DMS 273 treated with DMSO at 0.1 percent for 48 hours (cell line): ENCODE measurements around the gene ENOPH1.
"Not testable (repeated sequence)": the region's sequence is repeated elsewhere in the genome, so short reads cannot be mapped to it uniquely, and the experiment has no call there.

Experiments
- DNase-seq: peaks from one replicate; lab custom pipeline; 2025; lab: John Stamatoyannopoulos, UW

Gene ENOPH1

GRCh38 chr4:82469791-82470345 is 39.5 kb downstream of the ENOPH1 start:
- no peak for DNase-seq

- DNase-seq: not testable (repeated sequence)
Measured at GRCh38 chr4:82473080-82473479, 42.7 kb downstream of the ENOPH1 start.

- no peak for DNase-seq
Measured at GRCh38 chr4:82473621-82474164, 43.3 kb downstream of the ENOPH1 start.

- not testable (repeated sequence) for DNase-seq
Measured at GRCh38 chr4:82475931-82476330, 45.5 kb downstream of the ENOPH1 start.

GRCh38 chr4:82477469-82477868 is 47.1 kb downstream of the ENOPH1 start:
- DNase-seq: not testable (repeated sequence)

GRCh38 chr4:82479562-82479961 is 49.2 kb downstream of the ENOPH1 start:
- no peak for DNase-seq

- DNase-seq: no peak
Measured at GRCh38 chr4:82480771-82481505, 50.5 kb downstream of the ENOPH1 start.

- DNase-seq: no peak
Measured at GRCh38 chr4:82481506-82481840, 51.1 kb downstream of the ENOPH1 start.

- no peak for DNase-seq
Measured at GRCh38 chr4:82482387-82482786, 52.0 kb downstream of the ENOPH1 start.

GRCh38 chr4:82484996-82485783 is 54.8 kb downstream of the ENOPH1 start:
- no peak for DNase-seq

GRCh38 chr4:82489076-82489475 is 58.7 kb downstream of the ENOPH1 start:
- no peak for DNase-seq

- DNase-seq: no peak
Measured at GRCh38 chr4:82489987-82490386, 59.6 kb downstream of the ENOPH1 start.

GRCh38 chr4:82491251-82491960 is 61.0 kb downstream of the ENOPH1 start:
- peak; percentile 30 for DNase-seq

- no peak for DNase-seq
Measured at GRCh38 chr4:82493721-82494425, 63.5 kb downstream of the ENOPH1 start.

GRCh38 chr4:82495666-82496065 is 65.3 kb downstream of the ENOPH1 start:
- DNase-seq: no peak

- no peak for DNase-seq
Measured at GRCh38 chr4:82496349-82496748, 66.0 kb downstream of the ENOPH1 start.

- no peak for DNase-seq
Measured at GRCh38 chr4:82499738-82500434, 69.5 kb downstream of the ENOPH1 start.

- no peak for DNase-seq
Measured at GRCh38 chr4:82500435-82501153, 70.2 kb downstream of the ENOPH1 start.

GRCh38 chr4:82501154-82501442 is 70.7 kb downstream of the ENOPH1 start:
- no peak for DNase-seq

GRCh38 chr4:82508011-82508410 is 77.6 kb downstream of the ENOPH1 start:
- DNase-seq: no peak
